ENCODE data around the gene ETS1.

Gene ETS1

GRCh38 chr11:128618603-128619002, 31.2 kb upstream of the ETS1 start:
- CTCF ChIA-PET = interaction anchor here (0.5 to 1.5 kb wide), 3 partner anchors 12 to 462 kb away, joined by 3 to 6 read pairs (median 4); no protein-coding TSS in a partner anchor
- POLR2A ChIA-PET = no interaction called here

GRCh38 chr11:128616161-128616560, 28.8 kb upstream of the ETS1 start:
- Histone ChIP-seq H3K27ac (ENCODE audit: extremely low read depth, low read depth, low read length) (no peak overlapping the region), H3K4me3 (ENCODE audit: low read depth, low read length) (no peak overlapping the region), H3K4me1 (ENCODE audit: control insufficient read depth, insufficient read depth, low read length) (no peaks in the 10 kb centered on the region), H3K9me3 (ENCODE audit: control insufficient read depth, insufficient read depth, low read depth, low read length) (no peaks in the 10 kb centered on the region), H3K36me3 (ENCODE audit: control insufficient read depth in 2 of 2, insufficient read depth in 1 of 2, low read length in 2 of 2) (no peaks in the 10 kb centered on the region)
- ChIA-PET POLR2A (no interaction called here), CTCF (no interaction called here)
- TF ChIP-seq ZNF121 (tag by site-specific recombination; IDR thresholded peaks at IDR 0.05) = no peak
- TF ChIP-seq ZNF266 (tag by site-specific recombination; IDR thresholded peaks at IDR 0.05; ENCODE audit: low read depth) = no peak
- no peak for TF ChIP-seq ZNF558 (tag by site-specific recombination; IDR thresholded peaks at IDR 0.05)
- TF ChIP-seq ZNF362 (tag by site-specific recombination; IDR thresholded peaks at IDR 0.05) = no peak
- TF ChIP-seq ZNF280C (tag by site-specific recombination; IDR thresholded peaks at IDR 0.05) = no peak
- TF ChIP-seq ZNF10 (tag by site-specific recombination; IDR thresholded peaks at IDR 0.05) = no peak
- no peak for TF ChIP-seq ZNF280D (tag by site-specific recombination; IDR thresholded peaks at IDR 0.05)
- no peak for TF ChIP-seq ZNF19 (tag by site-specific recombination; IDR thresholded peaks at IDR 0.05; ENCODE audit: low read depth)
- TF ChIP-seq ZNF18 (tag by site-specific recombination; IDR thresholded peaks at IDR 0.05) = no peak
- TF ChIP-seq ZNF529 (tag by site-specific recombination; IDR thresholded peaks at IDR 0.05; ENCODE audit: insufficient replicate concordance) = no peak
- TF ChIP-seq ZSCAN18 (tag by site-specific recombination; IDR thresholded peaks at IDR 0.05) = no peak
- TF ChIP-seq ZBTB1 (tag by site-specific recombination; IDR thresholded peaks at IDR 0.05) = no peak
- TF ChIP-seq ZNF513 (tag by site-specific recombination; IDR thresholded peaks at IDR 0.05) = no peak
- TF ChIP-seq ZNF510 (tag by site-specific recombination; IDR thresholded peaks at IDR 0.05; ENCODE audit: insufficient replicate concordance) = no peak
- TF ChIP-seq ZIC2 (tag by site-specific recombination; IDR thresholded peaks at IDR 0.05) = no peak

More at GRCh38 chr11:128618603-128619002, 31.2 kb upstream of the ETS1 start:
- TF ChIP-seq ZNF132 (tag by site-specific recombination; IDR thresholded peaks at IDR 0.05; ENCODE audit: borderline replicate concordance) (no peak), ZNF701 (tag by site-specific recombination; IDR thresholded peaks at IDR 0.05) (no peak), ZNF274 (IDR thresholded peaks at IDR 0.05; ENCODE audit: low read length) (no peak), ZNF274 (tag by site-specific recombination; IDR thresholded peaks at IDR 0.05; ENCODE audit: borderline replicate concordance) (no peak), ZNF571 (tag by site-specific recombination; IDR thresholded peaks at IDR 0.05) (no peak), ZNF654 (tag by site-specific recombination; IDR thresholded peaks at IDR 0.05; ENCODE audit: low read depth) (no peak), ZNF214 (tag by site-specific recombination; IDR thresholded peaks at IDR 0.05; ENCODE audit: borderline replicate concordance) (no peak), ZNF660 (tag by site-specific recombination; IDR thresholded peaks at IDR 0.05) (no peak), IKZF3 (tag by site-specific recombination; IDR thresholded peaks at IDR 0.05) (no peak), ZNF138 (tag by site-specific recombination; IDR thresholded peaks at IDR 0.05; ENCODE audit: borderline replicate concordance) (no peak), BCL11B (tag by site-specific recombination; IDR thresholded peaks at IDR 0.05; ENCODE audit: low read depth) (no peak), OSR2 (tag by site-specific recombination; IDR thresholded peaks at IDR 0.05) (no peak)
- H3K4me3 ChIP-seq (ENCODE audit: low read depth, low read length) = no peak overlapping the region
- H3K9me3 ChIP-seq (ENCODE audit: control insufficient read depth, insufficient read depth, low read depth, low read length) = no peaks in the 10 kb centered on the region
- H3K4me1 ChIP-seq (ENCODE audit: control insufficient read depth, insufficient read depth, low read length) = no peaks in the 10 kb centered on the region
- H3K27ac ChIP-seq (ENCODE audit: extremely low read depth, low read depth, low read length) = no peak overlapping the region
- no peaks in the 10 kb centered on the region for H3K36me3 ChIP-seq (ENCODE audit: control insufficient read depth in 2 of 2, insufficient read depth in 1 of 2, low read length in 2 of 2)

All from HEK293 (cell line).